Measurements from ENCODE around the gene MIP. TPM values are rescaled to one million over a fixed set of nuclear protein-coding genes. Genes with fewer than 3 reads are reported as not detected.
"Not testable (repeated sequence)": the region's sequence is repeated elsewhere in the genome, so short reads cannot be mapped to it uniquely, and the experiment has no call there.

The MIP gene
- total and polyA plus RNA-seq, 12 donors: 0.09 to 0.30 TPM; not detected in 10

GRCh38 chr12:56408799-56409417 is 45.5 kb downstream of the MIP start:
- 92 to 93% methylated on average over 5 of the region's 5 CpGs for WGBS, 2 donors

GRCh38 chr12:56404227-56404626 is 50.2 kb downstream of the MIP start:
- H3K27me3 ChIP-seq; H3K9me3 ChIP-seq; H3K27ac ChIP-seq; H3K4me1 ChIP-seq; H3K36me3 ChIP-seq; intact Hi-C loops (cut with DNase I); DNase-seq; H3K4me3 ChIP-seq; ATAC-seq: not testable (repeated sequence)
- 55 to 95% methylated on average over 3 of the region's 3 CpGs for WGBS, 2 donors

More at GRCh38 chr12:56408799-56409417, 45.5 kb downstream of the MIP start:
- no peak for TF ChIP-seq CTCF (IDR thresholded peaks at IDR 0.05)
- intact Hi-C loops (cut with DNase I): no loop called here
- Histone ChIP-seq H3K36me3 (no peaks in the 10 kb centered on the region), H3K27me3 (no peaks in the 10 kb centered on the region), H3K4me3 (no peak overlapping the region), H3K9me3 (no peaks in the 10 kb centered on the region), H3K27ac (no peak overlapping the region), H3K4me1 (peaks cover 0 to 10% (median 0%) of the 10 kb centered on the region in 9 donors)
- DNase-seq (no peak), ATAC-seq (no peak)

GRCh38 chr12:56401612-56402011 is 52.8 kb downstream of the MIP start:
- H3K4me1 ChIP-seq; ATAC-seq; intact Hi-C loops (cut with DNase I); DNase-seq; H3K27ac ChIP-seq; H3K36me3 ChIP-seq; H3K27me3 ChIP-seq; H3K4me3 ChIP-seq: not testable (repeated sequence)
- H3K9me3 ChIP-seq: peaks cover 0 to 18% (median 12%) of the 10 kb centered on the region in 11 donors

GRCh38 chr12:56401125-56401524 is 53.3 kb downstream of the MIP start:
- DNase-seq; H3K36me3 ChIP-seq; H3K27ac ChIP-seq; H3K4me3 ChIP-seq; H3K4me1 ChIP-seq; H3K27me3 ChIP-seq; ATAC-seq; intact Hi-C loops (cut with DNase I): not testable (repeated sequence)
- peaks cover 0 to 18% (median 12%) of the 10 kb centered on the region in 11 donors for H3K9me3 ChIP-seq
- WGBS, 2 donors: 94 to 100% methylated on average over 1 of the region's 3 CpGs

Other genes with a start within 250 kb of the MIP start
- gene RNF41, start 232.7 kb downstream of the MIP start, total RNA-seq: 10 to 100 TPM; 43.6 to 66.3 (median 47.0) TPM
- gene RNF41, start 232.7 kb downstream of the MIP start, polyA plus RNA-seq: 10 to 100 TPM in 1 of 2 donors, 1 to 10 TPM in 1; 7.0 to 27.0 TPM
- gene NABP2, start 230.3 kb downstream of the MIP start, total RNA-seq: 10 to 100 TPM; 16.2 to 25.3 (median 20.4) TPM
- 10 to 100 TPM; 13.5 to 27.7 TPM for gene NABP2, start 230.3 kb downstream of the MIP start, polyA plus RNA-seq
- not detected for gene SLC39A5, start 224.6 kb downstream of the MIP start, total RNA-seq
- under 1 TPM; 0.20 to 0.59 TPM for gene SLC39A5, start 224.6 kb downstream of the MIP start, polyA plus RNA-seq
- 10 to 100 TPM; 22.2 to 30.9 (median 26.5) TPM for gene ANKRD52, start 196.3 kb downstream of the MIP start, total RNA-seq
- gene ANKRD52, start 196.3 kb downstream of the MIP start, polyA plus RNA-seq: 10 to 100 TPM; 10.2 to 10.8 TPM
- gene COQ10A, start 187.7 kb downstream of the MIP start, total RNA-seq: 100 to 1,000 TPM in 9 of 10 donors, 10 to 100 TPM in 1; 55.5 to 258 (median 147) TPM
- gene COQ10A, start 187.7 kb downstream of the MIP start, polyA plus RNA-seq: 100 to 1,000 TPM; 101 to 245 TPM
- 100 to 1,000 TPM; 601 to 991 (median 877) TPM for gene CS, start 154.3 kb downstream of the MIP start, total RNA-seq
- gene CS, start 154.3 kb downstream of the MIP start, polyA plus RNA-seq: 100 to 1,000 TPM; 154 to 192 TPM
- gene CNPY2, start 138.7 kb downstream of the MIP start, total RNA-seq: 10 to 100 TPM; 22.3 to 51.0 (median 38.7) TPM
- gene CNPY2, start 138.7 kb downstream of the MIP start, polyA plus RNA-seq: 10 to 100 TPM; 76.2 to 88.2 TPM
- gene PAN2, start 120.7 kb downstream of the MIP start, total RNA-seq: 10 to 100 TPM; 23.6 to 64.4 (median 38.1) TPM
- gene PAN2, start 120.7 kb downstream of the MIP start, polyA plus RNA-seq: 10 to 100 TPM; 20.6 to 85.3 TPM
- gene IL23A, start 115.8 kb downstream of the MIP start, total RNA-seq: under 1 TPM in 5 of 10 donors, not detected in 5; 0.23 to 0.57 (median 0.44) TPM
- under 1 TPM in 1 of 2 donors, not detected in 1; 0.20 TPM for gene IL23A, start 115.8 kb downstream of the MIP start, polyA plus RNA-seq
- gene STAT2, start 94.5 kb downstream of the MIP start, total RNA-seq: 100 to 1,000 TPM in 1 of 10 donors, 10 to 100 TPM in 9; 30.8 to 107 (median 38.7) TPM
- 10 to 100 TPM; 16.9 to 52.6 TPM for gene STAT2, start 94.5 kb downstream of the MIP start, polyA plus RNA-seq
- not detected for gene APOF, start 91.8 kb downstream of the MIP start, total RNA-seq
- not detected for gene APOF, start 91.8 kb downstream of the MIP start, polyA plus RNA-seq
- gene TIMELESS, start 5.2 kb downstream of the MIP start, total RNA-seq: 1 to 10 TPM; 1.0 to 5.2 (median 2.0) TPM
- gene TIMELESS, start 5.2 kb downstream of the MIP start, polyA plus RNA-seq: 1 to 10 TPM; 2.3 to 2.7 TPM
- 1 to 10 TPM; 3.0 to 5.0 (median 4.4) TPM for gene SPRYD4, start 13.9 kb upstream of the MIP start, total RNA-seq
- 1 to 10 TPM; 1.9 to 2.3 TPM for gene SPRYD4, start 13.9 kb upstream of the MIP start, polyA plus RNA-seq
- gene GLS2, start 33.5 kb upstream of the MIP start, total RNA-seq: 1 to 10 TPM in 2 of 10 donors, under 1 TPM in 8; 0.19 to 1.4 (median 0.52) TPM
- under 1 TPM; 0.22 to 0.59 TPM for gene GLS2, start 33.5 kb upstream of the MIP start, polyA plus RNA-seq
- 10 to 100 TPM; 24.5 to 39.6 (median 31.5) TPM for gene RBMS2, start 67.2 kb upstream of the MIP start, total RNA-seq
- 10 to 100 TPM in 1 of 2 donors, 1 to 10 TPM in 1; 6.4 to 13.5 TPM for gene RBMS2, start 67.2 kb upstream of the MIP start, polyA plus RNA-seq
- gene BAZ2A, start 175.7 kb upstream of the MIP start, total RNA-seq: 10 to 100 TPM; 28.7 to 58.7 (median 42.6) TPM
- 10 to 100 TPM in 1 of 2 donors, 1 to 10 TPM in 1; 8.8 to 52.4 TPM for gene BAZ2A, start 175.7 kb upstream of the MIP start, polyA plus RNA-seq
- gene ATP5F1B, start 191.3 kb upstream of the MIP start, total RNA-seq: 1,000 to 10,000 TPM; 2,092 to 3,612 (median 3,330) TPM
- 1,000 to 10,000 TPM; 1,003 to 1,981 TPM for gene ATP5F1B, start 191.3 kb upstream of the MIP start, polyA plus RNA-seq
- 100 to 1,000 TPM in 9 of 10 donors, 10 to 100 TPM in 1; 100.0 to 139 (median 110) TPM for gene PTGES3, start 233.6 kb upstream of the MIP start, total RNA-seq
- gene PTGES3, start 233.6 kb upstream of the MIP start, polyA plus RNA-seq: 10 to 100 TPM; 43.7 to 92.3 TPM